Glutamatergic neuron (in vitro differentiated cells): ENCODE data around the gene ZNF646. TPM values are rescaled to one million over a fixed set of nuclear protein-coding genes. Genes with fewer than 3 reads are reported as not detected.
A peak's percentile ranks its signal among the peaks of the same experiment; 100 is the strongest.

Source experiments
- DNase-seq: peaks from one replicate; pipeline ENCODE4 v3.0.0; 2022
- H3K27ac Mint-ChIP-seq: one replicate; pipeline ENCODE4 v1.8.0; 2020; ENCODE audit warnings: mild to moderate bottlenecking, mixed read lengths, inconsistent platforms; ENCODE audit not compliant: unreplicated experiment
- H3K27me3 Mint-ChIP-seq: one replicate; pipeline ENCODE4 v1.8.0; 2020; ENCODE audit warnings: mild to moderate bottlenecking, moderate library complexity, mixed read lengths, inconsistent platforms; ENCODE audit not compliant: unreplicated experiment
- H3K36me3 Mint-ChIP-seq: one replicate; pipeline ENCODE4 v1.8.0; 2020; ENCODE audit warnings: mild to moderate bottlenecking, mixed read lengths, inconsistent platforms; ENCODE audit not compliant: unreplicated experiment
- H3K4me1 Mint-ChIP-seq: one replicate; pipeline ENCODE4 v1.8.0; 2020; ENCODE audit warnings: mild to moderate bottlenecking, low read depth, mixed read lengths, inconsistent platforms; ENCODE audit not compliant: unreplicated experiment
- H3K4me3 Mint-ChIP-seq: one replicate; pipeline ENCODE4 v1.8.0; 2020; ENCODE audit warnings: mild to moderate bottlenecking, mixed read lengths, inconsistent platforms; ENCODE audit not compliant: unreplicated experiment
- H3K9me3 Mint-ChIP-seq: one replicate; pipeline ENCODE4 v1.8.0; 2020; ENCODE audit warnings: mild to moderate bottlenecking, moderate library complexity, mixed read lengths, inconsistent platforms; ENCODE audit not compliant: unreplicated experiment
- total RNA-seq: library from RNA; stranded (reverse); fragmentation: NEBNext Ultra II Directional; extraction: Animal tissue kit (Norgen Biotek cat#: 25700); gene quantifications from one replicate; pipeline ENCODE4 v1.2.1, GENCODE V29; 2021; ENCODE audit not compliant: unreplicated experiment
- TF ChIP-seq, protein P1 (sequence below): fragments of 200-600 bp; sonication (generic); IDR thresholded peaks from one replicate; pipeline ENCODE4 v1.5.0; 2021; ENCODE audit not compliant: partially characterized antibody, unreplicated experiment

The ZNF646 gene
- total RNA-seq, 1 donor from 2014 or later: 33.1 TPM

GRCh38 chr16:31083556-31083955 is 9.3 kb downstream of the ZNF646 start:
- H3K9me3 Mint-ChIP-seq: peaks cover 12% of the 10 kb centered on the region
- TF ChIP-seq, protein P1, sequence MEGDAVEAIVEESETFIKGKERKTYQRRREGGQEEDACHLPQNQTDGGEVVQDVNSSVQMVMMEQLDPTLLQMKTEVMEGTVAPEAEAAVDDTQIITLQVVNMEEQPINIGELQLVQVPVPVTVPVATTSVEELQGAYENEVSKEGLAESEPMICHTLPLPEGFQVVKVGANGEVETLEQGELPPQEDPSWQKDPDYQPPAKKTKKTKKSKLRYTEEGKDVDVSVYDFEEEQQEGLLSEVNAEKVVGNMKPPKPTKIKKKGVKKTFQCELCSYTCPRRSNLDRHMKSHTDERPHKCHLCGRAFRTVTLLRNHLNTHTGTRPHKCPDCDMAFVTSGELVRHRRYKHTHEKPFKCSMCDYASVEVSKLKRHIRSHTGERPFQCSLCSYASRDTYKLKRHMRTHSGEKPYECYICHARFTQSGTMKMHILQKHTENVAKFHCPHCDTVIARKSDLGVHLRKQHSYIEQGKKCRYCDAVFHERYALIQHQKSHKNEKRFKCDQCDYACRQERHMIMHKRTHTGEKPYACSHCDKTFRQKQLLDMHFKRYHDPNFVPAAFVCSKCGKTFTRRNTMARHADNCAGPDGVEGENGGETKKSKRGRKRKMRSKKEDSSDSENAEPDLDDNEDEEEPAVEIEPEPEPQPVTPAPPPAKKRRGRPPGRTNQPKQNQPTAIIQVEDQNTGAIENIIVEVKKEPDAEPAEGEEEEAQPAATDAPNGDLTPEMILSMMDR: no peak
- DNase-seq: no peak
- peaks cover 7% of the 10 kb centered on the region for H3K27me3 Mint-ChIP-seq
- H3K4me1 Mint-ChIP-seq: peaks cover 12% of the 10 kb centered on the region
- no peaks in the 10 kb centered on the region for H3K36me3 Mint-ChIP-seq
- no peak overlapping the region for H3K27ac Mint-ChIP-seq
- H3K4me3 Mint-ChIP-seq: no peak overlapping the region

- no peak overlapping the region for H3K27ac Mint-ChIP-seq
- DNase-seq: no peak
- H3K27me3 Mint-ChIP-seq: peaks cover 7% of the 10 kb centered on the region
- H3K9me3 Mint-ChIP-seq: peaks cover 9% of the 10 kb centered on the region
- peaks cover 12% of the 10 kb centered on the region for H3K4me1 Mint-ChIP-seq
- no peak overlapping the region for H3K4me3 Mint-ChIP-seq
- TF ChIP-seq, protein P1: no peak
- H3K36me3 Mint-ChIP-seq: no peaks in the 10 kb centered on the region
These were observed 9.8 kb downstream of the ZNF646 start for GRCh38 chr16:31083981-31084380.

GRCh38 chr16:31084584-31085302 is 10.5 kb downstream of the ZNF646 start:
- Mint-ChIP-seq H3K27ac (no peak overlapping the region), H3K27me3 (peaks cover 7% of the 10 kb centered on the region), H3K4me1 (peaks cover 12% of the 10 kb centered on the region), H3K9me3 (peaks cover 9% of the 10 kb centered on the region), H3K4me3 (no peak overlapping the region), H3K36me3 (no peaks in the 10 kb centered on the region)
- no peak for DNase-seq
- TF ChIP-seq, protein P1: no peak

- DNase-seq: no peak
- peaks cover 12% of the 10 kb centered on the region for H3K4me1 Mint-ChIP-seq
- H3K9me3 Mint-ChIP-seq: peaks cover 8% of the 10 kb centered on the region
- peaks cover 7% of the 10 kb centered on the region for H3K27me3 Mint-ChIP-seq
- no peak overlapping the region for H3K27ac Mint-ChIP-seq
- no peaks in the 10 kb centered on the region for H3K36me3 Mint-ChIP-seq
- no peak overlapping the region for H3K4me3 Mint-ChIP-seq
- TF ChIP-seq, protein P1: no peak
These were observed 11.2 kb downstream of the ZNF646 start for GRCh38 chr16:31085411-31085810.

DNA sequence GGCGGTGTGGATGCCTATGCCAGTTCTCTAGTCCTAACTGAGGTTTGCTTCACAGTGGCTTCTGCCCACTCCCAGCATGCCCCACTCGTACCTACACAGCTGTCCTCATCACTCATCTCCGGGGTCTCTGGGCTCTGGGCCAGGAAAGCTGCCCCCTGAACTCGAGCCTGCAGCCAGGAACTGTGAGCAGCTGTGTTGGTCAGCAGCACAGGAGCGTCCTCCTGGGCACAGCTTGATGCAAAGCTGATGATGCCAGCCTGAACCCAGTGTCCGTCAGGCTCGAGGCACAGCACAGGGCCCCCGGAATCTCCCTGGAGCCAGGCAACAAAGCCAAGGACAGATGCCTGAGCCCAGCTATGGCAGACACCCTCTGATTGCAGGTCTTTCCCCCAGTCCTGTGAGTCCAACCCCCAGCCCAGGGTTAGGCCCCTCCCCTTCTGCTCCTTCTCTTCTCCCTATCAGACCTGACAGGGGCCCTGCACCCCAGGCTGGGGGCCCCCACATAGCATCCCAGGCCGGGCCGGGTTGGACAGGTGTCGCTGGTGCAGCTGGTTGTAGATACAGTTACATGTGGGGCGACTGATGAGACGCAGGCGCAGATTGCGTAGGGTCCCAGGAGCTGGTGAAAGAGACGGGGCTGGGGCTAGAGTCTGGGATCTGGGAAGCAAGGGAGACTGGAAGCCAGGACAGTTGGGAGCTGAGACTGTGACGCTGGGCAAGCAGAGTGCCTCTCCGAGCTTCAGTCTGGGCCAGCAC is 11.8 kb downstream of the ZNF646 start:
- Mint-ChIP-seq H3K27me3 (peaks cover 7% of the 10 kb centered on the region), H3K4me3 (no peak overlapping the region), H3K27ac (peak overlapping the region; percentile 72), H3K4me1 (peaks cover 9% of the 10 kb centered on the region), H3K9me3 (peaks cover 8% of the 10 kb centered on the region), H3K36me3 (no peaks in the 10 kb centered on the region)
- TF ChIP-seq, protein P1: no peak
- no peak for DNase-seq
